K562 (cell line): ENCODE results near the gene RAB5B. TPM values are rescaled to one million over a fixed set of nuclear protein-coding genes. Genes with fewer than 3 reads are reported as not detected.

ENCODE experiments used
- ARID1B ChIP-seq: fragments of 450-650 bp; IDR thresholded peaks from 2 replicates; pipeline ENCODE4 v1.6.1; 2016; ENCODE audit warnings: antibody characterized with exemption, mild to moderate bottlenecking, inconsistent platforms
- CEBPG ChIP-seq, 3 experiments: fragments of 200-800 bp in 1 of 3; sonication (Bioruptor generic) in 1 of 3; sonication (generic) in 1 of 3; formaldehyde crosslinking in 1 of 3; IDR thresholded peaks in 2 of 3; conservative IDR thresholded peaks in 1 of 3; 2 replicates each; pipeline versions ENCODE4 v1.6.1 to v1.8.0; 2016 to 2022; ENCODE audit warnings: missing compliant biosample characterization in 2 of 3, missing genetic modification characterization in 2 of 3, mild to moderate bottlenecking in 1 of 3, missing genetic modification reagents in 1 of 3
- EP400 ChIP-seq: fragments of 450-650 bp; IDR thresholded peaks from 2 replicates; pipeline ENCODE4 v1.6.1; 2017; ENCODE audit warnings: antibody characterized with exemption, mild to moderate bottlenecking, moderate library complexity
- FOXK2 ChIP-seq, 2 experiments: fragments of 450-650 bp; IDR thresholded peaks in 1 of 2; conservative IDR thresholded peaks in 1 of 2; 2 replicates each; pipeline ENCODE4 v1.6.1; 2016; ENCODE audit warnings: low read depth in 2 of 2, mild to moderate bottlenecking in 1 of 2
- HDAC1 ChIP-seq, 2 experiments: fragments of 450-650 bp; IDR thresholded peaks; 2 replicates each; pipeline ENCODE4 v1.6.1; 2016 to 2017; ENCODE audit warnings: inconsistent platforms in 1 of 2, mild to moderate bottlenecking in 1 of 2, moderate library complexity in 1 of 2
- HDGF ChIP-seq: fragments of 450-650 bp; IDR thresholded peaks from 2 replicates; pipeline ENCODE4 v1.6.1; 2016
- HLTF ChIP-seq: fragments of 450-650 bp; IDR thresholded peaks from 2 replicates; pipeline ENCODE4 v1.6.1; 2016
- JUN ChIP-seq, 2 experiments: sonication (generic) in 1 of 2; formaldehyde crosslinking in 1 of 2; IDR thresholded peaks; 2 replicates each; pipeline versions ENCODE4 v1.6.1 to v1.8.0; 2012 to 2022; ENCODE audit warnings: borderline replicate concordance in 2 of 2, mild to moderate bottlenecking in 2 of 2, improper control_type of control experiment in 1 of 2, low read depth in 1 of 2, low read length in 1 of 2, missing genetic modification reagents in 1 of 2
- LARP7 ChIP-seq: fragments of 450-650 bp; IDR thresholded peaks from 2 replicates; pipeline ENCODE4 v1.6.1; 2016
- MTA3 ChIP-seq: fragments of 450-650 bp; formaldehyde crosslinking; IDR thresholded peaks from 2 replicates; pipeline ENCODE4 v1.6.1; 2017; ENCODE audit warnings: mild to moderate bottlenecking, borderline replicate concordance
- NFYB ChIP-seq: IDR thresholded peaks from 2 replicates; pipeline ENCODE4 v1.6.1; 2011; ENCODE audit warnings: mild to moderate bottlenecking, moderate library complexity; ENCODE audit not compliant: insufficient read length; ENCODE audit errors: extremely low read depth
- PHF20 ChIP-seq: fragments of 450-650 bp; IDR thresholded peaks from 2 replicates; pipeline ENCODE4 v1.6.1; 2018; ENCODE audit not compliant: partially characterized antibody
- POLR2A ChIP-seq: fragments of 450-650 bp; conservative IDR thresholded peaks from 2 replicates; pipeline ENCODE4 v1.6.1; 2016
- PTRF ChIP-seq: fragments of 450-650 bp; IDR thresholded peaks from 2 replicates; pipeline ENCODE4 v1.6.1; 2016; ENCODE audit warnings: mild to moderate bottlenecking, missing genetic modification characterization, missing compliant biosample characterization
- RBBP5 ChIP-seq: fragments of 200-600 bp; sonication (generic); IDR thresholded peaks from 2 replicates; pipeline ENCODE4 v1.6.1; 2012; ENCODE audit warnings: borderline replicate concordance, mild to moderate bottlenecking, low read length, control low read depth, inconsistent platforms; ENCODE audit not compliant: insufficient read depth, poor library complexity, severe bottlenecking
- SMARCA4 ChIP-seq: fragments of 450-650 bp; IDR thresholded peaks from 2 replicates; pipeline ENCODE4 v1.6.1; 2016
- SPI1 ChIP-seq: IDR thresholded peaks from 2 replicates; pipeline ENCODE4 v1.6.1; 2011; ENCODE audit warnings: low read depth, low read length, control low read depth, borderline replicate concordance
- XRCC5 ChIP-seq: fragments of 200-400 bp; formaldehyde crosslinking; IDR thresholded peaks from 2 replicates; pipeline ENCODE4 v1.6.1; 2017; ENCODE audit warnings: low read depth, mild to moderate bottlenecking, low read length
- ZEB2 ChIP-seq: fragments of 450-650 bp; IDR thresholded peaks from 2 replicates; pipeline ENCODE4 v1.6.1; 2016
- ZFP30 ChIP-seq: fragments of 250-450 bp; sonication (Bioruptor Pico); IDR thresholded peaks from 2 replicates; pipeline ENCODE4 v1.8.0; 2022; ENCODE audit warnings: moderate library complexity, mild to moderate bottlenecking, inconsistent platforms, borderline replicate concordance
- ZFX ChIP-seq: sonication (generic); formaldehyde crosslinking; IDR thresholded peaks from 2 replicates; pipeline ENCODE4 v1.8.0; 2022; ENCODE audit warnings: mild to moderate bottlenecking, missing genetic modification reagents, moderate library complexity
- polyA plus RNA-seq, 8 experiments: library from polyadenylated mRNA; depleted of rRNA in 4 of 8; stranded (reverse) in 5 of 8; unstranded in 3 of 8; fragments of >200 nt; fragmentation: Nextera tagmentation in 2 of 8; fragmentation: Illumina TruSeq in 1 of 8; extraction: Ambion mirVana in 2 of 8; extraction: Trizol in 1 of 8; gene quantifications; 2 replicates each; pipeline versions ENCODE4 v1.2.1 to v1.2.3, GENCODE V29; 2011 to 2014; ENCODE audit warnings: inconsistent platforms in 1 of 8, missing spikeins in 1 of 8
- total RNA-seq, 7 experiments: library from RNA; depleted of rRNA in 6 of 7; stranded (reverse); fragments of >200 nt in 6 of 7; fragmentation: Illumina TruSeq in 2 of 7; extraction: Trizol in 2 of 7; gene quantifications; 2 replicates each; pipeline versions ENCODE4 v1.2.1 to v1.2.3, GENCODE V29; 2011 to 2021; ENCODE audit warnings: low replicate concordance in 1 of 7
- TF ChIP-seq, protein P1 (sequence below), 2 experiments: IDR thresholded peaks; 2 replicates each; pipeline ENCODE4 v1.6.1; 2012; ENCODE audit warnings: improper control_type of control experiment in 2 of 2, low read depth in 2 of 2, low read length in 2 of 2, borderline replicate concordance in 1 of 2
- TF ChIP-seq, protein P2 (sequence below): sonication (generic); formaldehyde crosslinking; IDR thresholded peaks from 2 replicates; pipeline ENCODE4 v1.8.0; 2022; ENCODE audit warnings: mild to moderate bottlenecking, missing genetic modification reagents

The RAB5B gene
- total and polyA plus RNA-seq, 9 of the 15 experiments (the other 6 are each of a cell fraction or from before 2014, with no cell fraction given): 6.8 to 73.8 (median 25.2) TPM

DNA sequence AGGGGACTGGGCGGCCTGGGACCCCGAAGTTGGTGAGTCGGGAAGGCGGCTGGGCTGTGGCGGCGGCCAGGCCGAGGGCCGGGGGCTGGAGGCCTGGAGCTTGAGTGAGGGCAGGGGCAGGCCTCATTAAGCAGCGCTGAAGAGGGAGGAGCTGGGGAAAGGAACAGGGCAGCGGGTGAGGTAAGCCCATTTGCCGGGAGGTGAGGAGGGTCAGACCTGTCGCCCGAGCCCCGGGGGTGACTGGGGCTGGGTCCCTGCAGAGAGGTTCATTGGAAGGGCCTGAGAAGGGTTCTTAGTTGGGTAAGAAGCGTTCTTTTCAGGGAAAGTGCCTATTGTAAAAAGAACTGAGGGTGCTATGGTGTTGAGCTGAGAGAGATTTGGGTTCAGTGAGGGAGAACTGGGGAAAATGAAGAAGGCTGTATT, 441 bp downstream of the RAB5B start (continued):
- TF ChIP-seq EP400 (0 out of 2 replicates have a peak, but pooled peaks have one; percentile 16), RBBP5 (peak; percentile 55), ZFX (peak; percentile 93), ZFP30 (CRISPR knock-in tag) (no peak), MTA3 (no peak), HLTF (peak; percentile 30; the same call in 1 of the 2 replicates), ARID1B (peak; percentile 59), PTRF (tag) (no peak), SMARCA4 (0 out of 2 replicates have a peak, but pooled peaks have one; percentile 23), PHF20 (peak; percentile 76), CEBPG (CRISPR knock-in tag; IDR thresholded peaks at IDR 0.05) (0 out of 2 replicates have a peak, but pooled peaks have one; percentile 41), CEBPG (tag; conservative IDR thresholded peaks at IDR 0.05 in 1 of 2, IDR thresholded peaks at IDR 0.05 in 1 of 2) (no peak), POLR2A (peak; percentile 44; the same call in 1 of the 2 replicates), XRCC5 (peak; percentile 32; the same call in 1 of the 2 replicates), ZEB2 (no peak), HDGF (0 out of 2 replicates have a peak, but pooled peaks have one; percentile 36), LARP7 (peak; percentile 86; the same call in 1 of the 2 replicates), SPI1 (no peak), JUN (IDR thresholded peaks at IDR 0.05; ENCODE audit: borderline replicate concordance, low read depth, low read length) (no peak), JUN (CRISPR knock-in tag; IDR thresholded peaks at IDR 0.05; ENCODE audit: borderline replicate concordance) (peak; percentile 74; the same call in 1 of the 2 replicates), NFYB (no peak), HDAC1 (IDR thresholded peaks at IDR 0.05) (peak; percentile 15 to 69; a peak in 2 of 4 replicates), FOXK2 (conservative IDR thresholded peaks at IDR 0.05 in 1 of 2, IDR thresholded peaks at IDR 0.05 in 1 of 2; ENCODE audit: low read depth in 2 of 2) (no peak)
- TF ChIP-seq, protein P1, sequence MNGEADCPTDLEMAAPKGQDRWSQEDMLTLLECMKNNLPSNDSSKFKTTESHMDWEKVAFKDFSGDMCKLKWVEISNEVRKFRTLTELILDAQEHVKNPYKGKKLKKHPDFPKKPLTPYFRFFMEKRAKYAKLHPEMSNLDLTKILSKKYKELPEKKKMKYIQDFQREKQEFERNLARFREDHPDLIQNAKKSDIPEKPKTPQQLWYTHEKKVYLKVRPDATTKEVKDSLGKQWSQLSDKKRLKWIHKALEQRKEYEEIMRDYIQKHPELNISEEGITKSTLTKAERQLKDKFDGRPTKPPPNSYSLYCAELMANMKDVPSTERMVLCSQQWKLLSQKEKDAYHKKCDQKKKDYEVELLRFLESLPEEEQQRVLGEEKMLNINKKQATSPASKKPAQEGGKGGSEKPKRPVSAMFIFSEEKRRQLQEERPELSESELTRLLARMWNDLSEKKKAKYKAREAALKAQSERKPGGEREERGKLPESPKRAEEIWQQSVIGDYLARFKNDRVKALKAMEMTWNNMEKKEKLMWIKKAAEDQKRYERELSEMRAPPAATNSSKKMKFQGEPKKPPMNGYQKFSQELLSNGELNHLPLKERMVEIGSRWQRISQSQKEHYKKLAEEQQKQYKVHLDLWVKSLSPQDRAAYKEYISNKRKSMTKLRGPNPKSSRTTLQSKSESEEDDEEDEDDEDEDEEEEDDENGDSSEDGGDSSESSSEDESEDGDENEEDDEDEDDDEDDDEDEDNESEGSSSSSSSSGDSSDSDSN (IDR thresholded peaks at IDR 0.05; ENCODE audit: borderline replicate concordance in 1 of 2, low read depth in 2 of 2, low read length in 2 of 2): 0 out of 4 replicates have a peak, but pooled peaks of 1 of the 2 experiments have one; percentile 62
- TF ChIP-seq, protein P2, sequence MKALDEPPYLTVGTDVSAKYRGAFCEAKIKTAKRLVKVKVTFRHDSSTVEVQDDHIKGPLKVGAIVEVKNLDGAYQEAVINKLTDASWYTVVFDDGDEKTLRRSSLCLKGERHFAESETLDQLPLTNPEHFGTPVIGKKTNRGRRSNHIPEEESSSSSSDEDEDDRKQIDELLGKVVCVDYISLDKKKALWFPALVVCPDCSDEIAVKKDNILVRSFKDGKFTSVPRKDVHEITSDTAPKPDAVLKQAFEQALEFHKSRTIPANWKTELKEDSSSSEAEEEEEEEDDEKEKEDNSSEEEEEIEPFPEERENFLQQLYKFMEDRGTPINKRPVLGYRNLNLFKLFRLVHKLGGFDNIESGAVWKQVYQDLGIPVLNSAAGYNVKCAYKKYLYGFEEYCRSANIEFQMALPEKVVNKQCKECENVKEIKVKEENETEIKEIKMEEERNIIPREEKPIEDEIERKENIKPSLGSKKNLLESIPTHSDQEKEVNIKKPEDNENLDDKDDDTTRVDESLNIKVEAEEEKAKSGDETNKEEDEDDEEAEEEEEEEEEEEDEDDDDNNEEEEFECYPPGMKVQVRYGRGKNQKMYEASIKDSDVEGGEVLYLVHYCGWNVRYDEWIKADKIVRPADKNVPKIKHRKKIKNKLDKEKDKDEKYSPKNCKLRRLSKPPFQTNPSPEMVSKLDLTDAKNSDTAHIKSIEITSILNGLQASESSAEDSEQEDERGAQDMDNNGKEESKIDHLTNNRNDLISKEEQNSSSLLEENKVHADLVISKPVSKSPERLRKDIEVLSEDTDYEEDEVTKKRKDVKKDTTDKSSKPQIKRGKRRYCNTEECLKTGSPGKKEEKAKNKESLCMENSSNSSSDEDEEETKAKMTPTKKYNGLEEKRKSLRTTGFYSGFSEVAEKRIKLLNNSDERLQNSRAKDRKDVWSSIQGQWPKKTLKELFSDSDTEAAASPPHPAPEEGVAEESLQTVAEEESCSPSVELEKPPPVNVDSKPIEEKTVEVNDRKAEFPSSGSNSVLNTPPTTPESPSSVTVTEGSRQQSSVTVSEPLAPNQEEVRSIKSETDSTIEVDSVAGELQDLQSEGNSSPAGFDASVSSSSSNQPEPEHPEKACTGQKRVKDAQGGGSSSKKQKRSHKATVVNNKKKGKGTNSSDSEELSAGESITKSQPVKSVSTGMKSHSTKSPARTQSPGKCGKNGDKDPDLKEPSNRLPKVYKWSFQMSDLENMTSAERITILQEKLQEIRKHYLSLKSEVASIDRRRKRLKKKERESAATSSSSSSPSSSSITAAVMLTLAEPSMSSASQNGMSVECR (CRISPR knock-in tag): peak; percentile 82
